ENCODE data around the gene P3H3.

- TF ChIP-seq POLR2A (IDR thresholded peaks at IDR 0.05): no peak
- TF ChIP-seq CTCF (IDR thresholded peaks at IDR 0.05): no peak
Measured at GRCh38 chr12:6817098-6817497, 11.1 kb upstream of the P3H3 start.

Measured in esophagus squamous epithelium (tissue), 4 donors.